Kidney (tissue), 14 donors: Measurements from ENCODE around the gene ZIC3. TPM values are rescaled to one million over a fixed set of nuclear protein-coding genes. Genes with fewer than 3 reads are reported as not detected.

ENCODE experiments used
- DNase-seq, 5 donors: peaks; one replicate each; pipeline ENCODE4 v3.0.0-alpha.2; 2013 to 2020
- FAIRE-seq: peaks from 2 replicates; lab custom pipeline; 2012; peaks lifted over from hg19 to GRCh38; lab: Jason Lieb, UNC
- H3K27ac ChIP-seq, 2 donors: one replicate each; pipeline ENCODE4 v1.7.0; 2013; ENCODE audit warnings: low read depth in 2 of 2, low read length in 2 of 2, inconsistent platforms in 1 of 2
- H3K27me3 ChIP-seq: one replicate; pipeline ENCODE4 v1.7.1; 2013; ENCODE audit warnings: low read length, inconsistent platforms; ENCODE audit not compliant: control insufficient read depth, insufficient read depth
- H3K36me3 ChIP-seq, 3 donors: one replicate each; pipeline versions ENCODE4 v1.7.0 to v1.7.1; 2013; ENCODE audit warnings: low read length in 3 of 3, control low read depth in 1 of 3, inconsistent platforms in 1 of 3; ENCODE audit not compliant: insufficient read depth in 3 of 3, control insufficient read depth in 2 of 3
- H3K4me1 ChIP-seq, 3 donors: one replicate each; pipeline versions ENCODE4 v1.7.0 to v1.7.1; 2013; ENCODE audit warnings: low read length in 3 of 3, inconsistent platforms in 1 of 3, low read depth in 1 of 3; ENCODE audit not compliant: control insufficient read depth in 2 of 3, insufficient read depth in 2 of 3
- H3K4me3 ChIP-seq, 3 donors: one replicate each; pipeline versions ENCODE4 v1.7.0 to v1.8.1; 2013; ENCODE audit warnings: low read length in 3 of 3, control low read depth in 1 of 3, inconsistent platforms in 1 of 3
- H3K9ac ChIP-seq, 3 donors: one replicate each; pipeline versions ENCODE4 v1.7.0 to v1.7.1; 2013; ENCODE audit warnings: low read length in 3 of 3, control low read depth in 1 of 3, inconsistent platforms in 1 of 3
- H3K9me3 ChIP-seq, 3 donors: one replicate each; pipeline versions ENCODE4 v1.7.0 to v1.7.1; 2013; ENCODE audit warnings: low read length in 3 of 3, control low read depth in 1 of 3, inconsistent platforms in 1 of 3; ENCODE audit not compliant: control insufficient read depth in 2 of 3, insufficient read depth in 1 of 3
- CTCF ChIP-seq: IDR thresholded peaks from 3 replicates; pipeline ENCODE4 v1.5.1; 2012; ENCODE audit warnings: mild to moderate bottlenecking, moderate library complexity, borderline replicate concordance; ENCODE audit not compliant: insufficient read depth; ENCODE audit errors: extremely low read depth
- intact Hi-C: fragments of 100-400 bp; cut with DNase I; formaldehyde crosslinking; loops from one replicate; pipeline ENCODE4 v1.11.1; 2022
- polyA plus RNA-seq: library from polyadenylated mRNA; stranded (reverse); fragments of 350-450 nt; fragmentation: Illumina TruSeq; extraction: RNeasy Lipid Tissue Mini Kit (QIAGEN cat#74804); gene quantifications from one replicate; pipeline ENCODE4 v1.2.3, GENCODE V29; 2014; ENCODE audit warnings: low read depth, low replicate concordance; ENCODE audit not compliant: insufficient read depth
- total RNA-seq: library from RNA; stranded (reverse); fragmentation: NEBNext Ultra II Directional; extraction: Animal tissue kit (Norgen Biotek cat#: 25700); gene quantifications from one replicate; pipeline ENCODE4 v1.2.1, GENCODE V29; 2021
- donor health status: control.
- donor health status: control.
- donor health status: control.
- donor health status: control.
- donor health status: control.
- donor health status: DM: yes; HTN: yes; CAD: no.
- donor health status: Normal renal cell carcinoma (clear cell type).

ZIC3 gene
- total and polyA plus RNA-seq, 2 donors from 2014 or later = not detected

- Histone ChIP-seq H3K9ac (no peak overlapping the region), H3K4me1 (no peaks in the 10 kb centered on the region), H3K27ac (no peak overlapping the region), H3K27me3 (peaks cover 56% of the 10 kb centered on the region), H3K9me3 (no peaks in the 10 kb centered on the region), H3K36me3 (no peaks in the 10 kb centered on the region), H3K4me3 (no peak overlapping the region)
- FAIRE-seq (no peak), DNase-seq (no peak)
- TF ChIP-seq CTCF = no peak
- intact Hi-C loops = no loop called here
These were observed 9.8 kb downstream of the ZIC3 start for GRCh38 chrX:137575596-137576255.

GRCh38 chrX:137587151-137587550 is 21.2 kb downstream of the ZIC3 start:
- Histone ChIP-seq H3K9me3 (no peaks in the 10 kb centered on the region), H3K4me3 (no peak overlapping the region), H3K9ac (no peak overlapping the region), H3K27me3 (no peaks in the 10 kb centered on the region), H3K36me3 (no peaks in the 10 kb centered on the region), H3K4me1 (no peaks in the 10 kb centered on the region), H3K27ac (no peak overlapping the region)
- DNase-seq = no peak
- no peak for FAIRE-seq
- no peak for TF ChIP-seq CTCF
- intact Hi-C loops = no loop called here

- no peak overlapping the region for H3K4me3 ChIP-seq
- H3K27ac ChIP-seq = no peak overlapping the region
- H3K27me3 ChIP-seq = no peaks in the 10 kb centered on the region
- no peak overlapping the region for H3K9ac ChIP-seq
- intact Hi-C loops = no loop called here
- no peaks in the 10 kb centered on the region for H3K9me3 ChIP-seq
- DNase-seq (no peak), FAIRE-seq (no peak)
- H3K4me1 ChIP-seq = no peaks in the 10 kb centered on the region
- TF ChIP-seq CTCF = no peak
- H3K36me3 ChIP-seq = no peaks in the 10 kb centered on the region
These were observed 34.8 kb downstream of the ZIC3 start for GRCh38 chrX:137600769-137601168.
